ENCODE results near the gene GLYATL1B. TPM values are rescaled to one million over a fixed set of nuclear protein-coding genes. Genes with fewer than 3 reads are reported as not detected.
"Not testable (repeated sequence)": the region's sequence is repeated elsewhere in the genome, so short reads cannot be mapped to it uniquely, and the experiment has no call there.

The GLYATL1B gene
- polyA plus RNA-seq, 1 donor (not counting 4 experiments of a cell fraction or from before 2014, with no cell fraction given) = not detected

GRCh38 chr11:59088162-59088561 lies 2.1 kb downstream of the GLYATL1B start:
- Histone ChIP-seq H3K27me3 (ENCODE audit: control insufficient read depth, extremely low read depth, insufficient read depth, low read length) (no peaks in the 10 kb centered on the region), H3K27ac (ENCODE audit: control insufficient read depth, insufficient read depth, low read length) (no peak overlapping the region), H3K4me2 (ENCODE audit: control insufficient read depth, extremely low read depth, insufficient read depth, low read depth, low read length) (no peak overlapping the region), H3K36me3 (ENCODE audit: control insufficient read depth in 2 of 2, extremely low read depth in 1 of 2, insufficient read depth in 2 of 2, low read length in 2 of 2) (no peaks in the 10 kb centered on the region), H3K9me1 (ENCODE audit: control insufficient read depth, extremely low read depth, insufficient read depth, low read length) (no peaks in the 10 kb centered on the region), H3K4me3 (ENCODE audit: control insufficient read depth in 2 of 3, extremely low read depth in 1 of 3, insufficient read depth in 2 of 3, low read depth in 1 of 3, low read length in 3 of 3) (no peak overlapping the region), H4K20me1 (ENCODE audit: control insufficient read depth, extremely low read depth, insufficient read depth, low read length) (no peaks in the 10 kb centered on the region), H3K4me1 (ENCODE audit: control insufficient read depth, extremely low read depth, insufficient read depth, low read length) (no peaks in the 10 kb centered on the region), H3K9me3 (ENCODE audit: control insufficient read depth, low read depth, low read length) (no peaks in the 10 kb centered on the region), H3K9ac (ENCODE audit: control insufficient read depth, extremely low read depth, insufficient read depth, low read length) (no peak overlapping the region), H2AFZ (ENCODE audit: control insufficient read depth, low read length) (no peak overlapping the region), H3K79me2 (ENCODE audit: control insufficient read depth, insufficient read depth, low read length) (no peaks in the 10 kb centered on the region)
- TF ChIP-seq CTCF (optimal IDR thresholded peaks at IDR 0.05 in 1 of 3, IDR thresholded peaks at IDR 0.05 in 1 of 3, conservative IDR thresholded peaks at IDR 0.05 in 1 of 3; ENCODE audit: extremely low read depth in 1 of 3, insufficient read depth in 2 of 3, low read length in 3 of 3) (no peak), EZH2 (IDR thresholded peaks at IDR 0.05; ENCODE audit: low read length) (no peak)
- DNase-seq (ENCODE audit: low read depth, low spot score) = no peak
- dilution Hi-C loops (cut with MboI; ENCODE audit: extremely low pct_ligation_motif_present, low sequenced_read_pairs) = no loop called here
- FAIRE-seq = no peak

- H4K20me1 ChIP-seq (ENCODE audit: control insufficient read depth, extremely low read depth, insufficient read depth, low read length); H2AFZ ChIP-seq (ENCODE audit: control insufficient read depth, low read length); H3K27ac ChIP-seq (ENCODE audit: control insufficient read depth, insufficient read depth, low read length); H3K9me3 ChIP-seq (ENCODE audit: control insufficient read depth, low read depth, low read length); H3K27me3 ChIP-seq (ENCODE audit: control insufficient read depth, extremely low read depth, insufficient read depth, low read length); H3K4me3 ChIP-seq (ENCODE audit: control insufficient read depth in 2 of 3, extremely low read depth in 1 of 3, insufficient read depth in 2 of 3, low read depth in 1 of 3, low read length in 3 of 3); H3K9me1 ChIP-seq (ENCODE audit: control insufficient read depth, extremely low read depth, insufficient read depth, low read length); FAIRE-seq; dilution Hi-C loops (cut with MboI; ENCODE audit: extremely low pct_ligation_motif_present, low sequenced_read_pairs); DNase-seq (ENCODE audit: low read depth, low spot score); H3K36me3 ChIP-seq (ENCODE audit: control insufficient read depth in 2 of 2, extremely low read depth in 1 of 2, insufficient read depth in 2 of 2, low read length in 2 of 2); H3K4me1 ChIP-seq (ENCODE audit: control insufficient read depth, extremely low read depth, insufficient read depth, low read length); H3K4me2 ChIP-seq (ENCODE audit: control insufficient read depth, extremely low read depth, insufficient read depth, low read depth, low read length); H3K79me2 ChIP-seq (ENCODE audit: control insufficient read depth, insufficient read depth, low read length); H3K9ac ChIP-seq (ENCODE audit: control insufficient read depth, extremely low read depth, insufficient read depth, low read length): not testable (repeated sequence)
Observed at GRCh38 chr11:59093576-59093975, 7.5 kb downstream of the GLYATL1B start.

- H3K4me3 ChIP-seq (ENCODE audit: control insufficient read depth in 2 of 3, extremely low read depth in 1 of 3, insufficient read depth in 2 of 3, low read depth in 1 of 3, low read length in 3 of 3); H3K4me2 ChIP-seq (ENCODE audit: control insufficient read depth, extremely low read depth, insufficient read depth, low read depth, low read length); DNase-seq (ENCODE audit: low read depth, low spot score); H3K27me3 ChIP-seq (ENCODE audit: control insufficient read depth, extremely low read depth, insufficient read depth, low read length); H3K9me1 ChIP-seq (ENCODE audit: control insufficient read depth, extremely low read depth, insufficient read depth, low read length); dilution Hi-C loops (cut with MboI; ENCODE audit: extremely low pct_ligation_motif_present, low sequenced_read_pairs); H2AFZ ChIP-seq (ENCODE audit: control insufficient read depth, low read length); H3K9me3 ChIP-seq (ENCODE audit: control insufficient read depth, low read depth, low read length); H3K27ac ChIP-seq (ENCODE audit: control insufficient read depth, insufficient read depth, low read length); H3K79me2 ChIP-seq (ENCODE audit: control insufficient read depth, insufficient read depth, low read length); H3K9ac ChIP-seq (ENCODE audit: control insufficient read depth, extremely low read depth, insufficient read depth, low read length); H3K4me1 ChIP-seq (ENCODE audit: control insufficient read depth, extremely low read depth, insufficient read depth, low read length); H4K20me1 ChIP-seq (ENCODE audit: control insufficient read depth, extremely low read depth, insufficient read depth, low read length); FAIRE-seq; H3K36me3 ChIP-seq (ENCODE audit: control insufficient read depth in 2 of 2, extremely low read depth in 1 of 2, insufficient read depth in 2 of 2, low read length in 2 of 2): not testable (repeated sequence)
Observed at GRCh38 chr11:59095225-59095624, 9.1 kb downstream of the GLYATL1B start.

- H3K4me1 ChIP-seq (ENCODE audit: control insufficient read depth, extremely low read depth, insufficient read depth, low read length); H3K9ac ChIP-seq (ENCODE audit: control insufficient read depth, extremely low read depth, insufficient read depth, low read length); H3K27ac ChIP-seq (ENCODE audit: control insufficient read depth, insufficient read depth, low read length); H2AFZ ChIP-seq (ENCODE audit: control insufficient read depth, low read length); H3K27me3 ChIP-seq (ENCODE audit: control insufficient read depth, extremely low read depth, insufficient read depth, low read length); dilution Hi-C loops (cut with MboI; ENCODE audit: extremely low pct_ligation_motif_present, low sequenced_read_pairs); H4K20me1 ChIP-seq (ENCODE audit: control insufficient read depth, extremely low read depth, insufficient read depth, low read length); H3K9me1 ChIP-seq (ENCODE audit: control insufficient read depth, extremely low read depth, insufficient read depth, low read length); H3K9me3 ChIP-seq (ENCODE audit: control insufficient read depth, low read depth, low read length); DNase-seq (ENCODE audit: low read depth, low spot score); H3K36me3 ChIP-seq (ENCODE audit: control insufficient read depth in 2 of 2, extremely low read depth in 1 of 2, insufficient read depth in 2 of 2, low read length in 2 of 2); FAIRE-seq; H3K79me2 ChIP-seq (ENCODE audit: control insufficient read depth, insufficient read depth, low read length); H3K4me3 ChIP-seq (ENCODE audit: control insufficient read depth in 2 of 3, extremely low read depth in 1 of 3, insufficient read depth in 2 of 3, low read depth in 1 of 3, low read length in 3 of 3); H3K4me2 ChIP-seq (ENCODE audit: control insufficient read depth, extremely low read depth, insufficient read depth, low read depth, low read length): not testable (repeated sequence)
Observed at GRCh38 chr11:59095972-59096575, 10.0 kb downstream of the GLYATL1B start.

All from keratinocyte (primary cell).